Esophagus squamous epithelium (tissue), 4 donors: Measurements from ENCODE around the gene WDR82.

Source experiments
- POLR2A ChIP-seq, 4 donors: fragments of 450-650 bp; IDR thresholded peaks; one replicate each; pipeline ENCODE4 v1.6.1; 2017; ENCODE audit warnings: antibody characterized with exemption in 4 of 4, mild to moderate bottlenecking in 4 of 4, moderate library complexity in 3 of 4
- TF ChIP-seq, protein P1 (sequence below), 6 experiments: fragments of 450-650 bp in 4 of 6; fragments of 200-600 bp in 2 of 6; sonication (generic) in 2 of 6; IDR thresholded peaks; one replicate each; pipeline ENCODE4 v1.5.1; 2016 to 2019; ENCODE audit warnings: antibody characterized with exemption in 6 of 6, mild to moderate bottlenecking in 4 of 6, moderate library complexity in 4 of 6

DNA sequence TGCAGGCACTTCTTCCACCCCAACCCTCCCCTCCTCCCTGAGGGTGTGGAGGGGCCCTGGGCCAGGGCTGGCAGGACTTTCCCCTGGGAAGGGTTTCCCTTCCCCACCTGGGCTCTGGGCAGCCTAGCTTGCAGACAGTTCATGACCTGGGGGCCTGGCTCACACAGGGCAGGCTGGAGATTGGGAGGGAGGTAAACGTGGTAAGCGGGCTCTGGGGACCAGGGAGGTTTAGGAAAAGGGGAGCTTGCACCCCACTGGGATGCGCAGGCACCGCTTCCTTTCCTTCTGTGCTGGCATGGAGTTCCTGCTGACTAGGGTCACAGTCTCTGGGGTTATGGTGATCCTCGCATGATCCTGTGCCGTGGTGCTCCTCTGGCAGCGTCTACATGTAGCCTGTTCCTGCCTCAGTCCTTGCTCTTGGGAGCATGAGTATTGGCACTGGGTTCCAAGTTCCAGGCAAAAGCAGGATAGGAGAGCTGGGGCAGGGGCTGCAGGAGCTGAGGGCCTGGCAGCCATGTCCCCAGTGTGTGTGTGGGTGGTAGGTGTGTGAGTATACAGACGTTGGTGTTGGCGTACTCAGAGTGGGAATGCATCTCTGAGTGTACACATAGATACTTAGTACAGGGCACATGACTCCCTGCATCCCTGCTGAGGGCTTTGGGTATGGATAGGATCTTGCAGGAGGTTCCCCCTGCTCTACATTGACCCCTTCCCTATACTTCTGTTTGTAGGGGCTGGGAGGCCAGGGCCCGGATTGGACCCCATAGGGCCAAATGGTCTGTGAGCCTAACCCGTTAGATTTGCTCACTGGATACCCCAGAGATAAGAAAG lies 16.1 kb upstream of the WDR82 start:
- TF ChIP-seq, protein P1, sequence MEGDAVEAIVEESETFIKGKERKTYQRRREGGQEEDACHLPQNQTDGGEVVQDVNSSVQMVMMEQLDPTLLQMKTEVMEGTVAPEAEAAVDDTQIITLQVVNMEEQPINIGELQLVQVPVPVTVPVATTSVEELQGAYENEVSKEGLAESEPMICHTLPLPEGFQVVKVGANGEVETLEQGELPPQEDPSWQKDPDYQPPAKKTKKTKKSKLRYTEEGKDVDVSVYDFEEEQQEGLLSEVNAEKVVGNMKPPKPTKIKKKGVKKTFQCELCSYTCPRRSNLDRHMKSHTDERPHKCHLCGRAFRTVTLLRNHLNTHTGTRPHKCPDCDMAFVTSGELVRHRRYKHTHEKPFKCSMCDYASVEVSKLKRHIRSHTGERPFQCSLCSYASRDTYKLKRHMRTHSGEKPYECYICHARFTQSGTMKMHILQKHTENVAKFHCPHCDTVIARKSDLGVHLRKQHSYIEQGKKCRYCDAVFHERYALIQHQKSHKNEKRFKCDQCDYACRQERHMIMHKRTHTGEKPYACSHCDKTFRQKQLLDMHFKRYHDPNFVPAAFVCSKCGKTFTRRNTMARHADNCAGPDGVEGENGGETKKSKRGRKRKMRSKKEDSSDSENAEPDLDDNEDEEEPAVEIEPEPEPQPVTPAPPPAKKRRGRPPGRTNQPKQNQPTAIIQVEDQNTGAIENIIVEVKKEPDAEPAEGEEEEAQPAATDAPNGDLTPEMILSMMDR (IDR thresholded peaks at IDR 0.05): no peak
- no peak for TF ChIP-seq POLR2A (IDR thresholded peaks at IDR 0.05)
